Colon (tissue), 2 donors: Measurements from ENCODE around the gene ABT1.

Experiments used
- FAIRE-seq: peaks from 2 replicates; lab custom pipeline; 2012; peaks lifted over from hg19 to GRCh38; lab: Jason Lieb, UNC
- donor health status: control.
- donor health status: control.

The ABT1 gene

DNA sequence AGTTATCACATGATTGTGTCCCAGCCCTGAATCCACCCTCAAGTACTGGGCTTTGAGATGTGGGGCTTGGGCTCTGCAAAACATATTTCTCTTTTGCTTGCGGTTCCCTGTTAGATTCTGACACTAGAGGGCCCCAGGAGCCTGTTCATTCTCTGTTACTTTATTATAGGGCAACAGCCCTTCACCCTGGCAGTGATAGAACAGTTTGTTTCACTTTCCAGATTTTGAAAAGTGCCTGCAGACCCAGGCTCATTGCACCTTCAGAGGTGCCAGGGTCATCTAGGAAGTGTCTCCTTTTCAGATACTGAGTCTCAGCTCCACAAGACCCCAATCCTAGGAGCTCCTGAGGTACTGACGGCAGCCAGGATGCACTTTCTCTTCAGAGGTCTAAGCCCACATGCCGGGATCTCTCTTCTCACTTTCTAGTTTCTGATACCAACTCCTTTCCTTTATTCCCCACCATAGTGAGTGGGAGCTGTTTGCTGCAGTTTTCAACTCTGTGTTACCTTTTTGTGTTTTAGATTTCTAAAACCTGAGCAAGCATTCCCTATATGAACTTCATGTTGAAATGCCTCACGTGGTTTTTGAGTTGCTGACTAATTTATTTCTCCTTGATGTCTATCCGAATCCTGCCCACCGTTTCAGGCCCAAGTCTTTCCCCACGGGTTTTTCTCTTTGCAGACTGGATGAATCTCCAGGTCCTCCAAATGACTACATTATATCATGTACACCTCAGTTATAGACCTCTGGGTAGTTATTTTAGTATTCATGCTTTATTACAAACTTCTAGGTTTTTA, 10.9 kb downstream of the ABT1 start:
- FAIRE-seq = no peak

GRCh38 chr6:26609463-26609862, 12.7 kb downstream of the ABT1 start:
- no peak for FAIRE-seq

DNA sequence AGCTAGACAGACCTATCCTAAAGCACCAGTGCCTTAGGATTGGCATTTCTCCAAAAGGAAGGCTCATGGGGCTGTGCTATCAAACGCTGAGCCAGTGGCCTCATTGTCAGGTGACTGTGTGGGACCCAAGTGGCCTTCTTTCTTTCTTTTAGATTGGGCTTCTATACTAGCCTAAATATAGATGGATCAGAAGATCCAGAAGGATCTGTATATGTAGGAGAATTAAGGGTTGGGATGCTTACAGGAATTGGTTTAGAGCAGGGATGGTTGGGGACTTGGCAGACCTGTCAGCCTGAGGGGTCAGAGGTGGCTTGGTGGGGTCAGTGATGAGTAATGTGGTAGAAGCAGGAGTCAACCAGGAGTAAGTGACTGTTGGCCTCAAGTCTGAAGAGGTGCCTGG, 14.8 kb downstream of the ABT1 start:
- FAIRE-seq = no peak

DNA sequence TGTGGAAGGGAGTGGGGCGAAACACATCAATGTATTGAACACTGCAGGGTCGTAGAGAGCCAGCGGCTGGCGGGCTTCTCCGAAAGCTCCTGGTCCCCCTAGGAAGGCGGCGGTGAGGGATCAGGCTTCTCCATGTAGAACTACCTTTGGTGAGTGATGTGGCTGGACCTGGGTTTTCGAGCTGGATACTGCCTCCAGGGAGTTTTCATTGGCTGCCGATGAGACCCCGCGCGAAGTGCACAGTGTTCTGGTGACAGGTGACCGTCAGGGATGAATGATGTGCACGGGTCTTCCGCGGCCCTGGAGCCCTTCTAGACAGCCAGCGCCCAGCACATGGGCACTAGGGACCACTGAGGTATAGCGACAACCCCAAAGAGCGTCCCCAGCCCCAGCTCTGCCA, 16.4 kb downstream of the ABT1 start:
- no peak for FAIRE-seq

GRCh38 chr6:26613689-26614683, 17.2 kb downstream of the ABT1 start:
- no peak for FAIRE-seq

- no peak for FAIRE-seq
Observed at GRCh38 chr6:26623339-26623859, 26.6 kb downstream of the ABT1 start.

DNA sequence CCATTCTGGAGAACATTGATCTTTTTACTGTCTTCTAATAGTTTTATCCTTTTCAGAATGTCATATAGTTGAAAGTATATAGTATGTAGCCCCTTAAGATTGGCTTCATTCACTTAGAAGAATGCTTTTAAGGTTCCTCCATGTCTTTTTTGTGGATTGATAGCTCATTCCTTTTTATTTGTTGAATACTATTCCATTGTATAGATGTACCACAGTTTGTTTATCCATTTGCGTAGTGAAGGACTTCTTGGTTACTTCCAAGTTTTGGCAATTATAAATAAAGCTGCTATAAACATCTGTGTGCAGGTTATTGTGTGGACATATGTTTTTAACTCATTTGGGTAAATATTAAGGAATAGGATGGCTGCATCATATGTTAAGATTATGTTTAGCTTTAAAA, 27.8 kb downstream of the ABT1 start:
- no peak for FAIRE-seq

DNA sequence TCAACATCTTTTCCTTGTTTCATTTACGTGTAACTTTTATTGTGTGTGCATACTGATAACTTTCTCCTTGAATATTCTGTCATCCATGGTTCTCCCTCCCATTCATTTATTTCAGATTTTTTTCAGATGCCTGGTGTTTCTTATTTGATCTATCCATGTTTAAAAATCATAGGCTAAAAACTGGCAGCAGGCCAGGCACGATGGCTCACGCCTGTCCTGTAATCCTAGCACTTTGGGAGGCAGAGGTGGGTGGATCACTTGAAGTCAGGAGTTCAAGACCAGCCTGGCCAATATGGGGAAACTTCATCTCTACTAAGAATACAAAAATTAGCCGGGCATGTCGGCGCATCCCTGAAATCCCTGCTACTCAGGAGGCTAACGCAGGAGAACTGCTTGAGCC, 31.1 kb downstream of the ABT1 start:
- no peak for FAIRE-seq

DNA sequence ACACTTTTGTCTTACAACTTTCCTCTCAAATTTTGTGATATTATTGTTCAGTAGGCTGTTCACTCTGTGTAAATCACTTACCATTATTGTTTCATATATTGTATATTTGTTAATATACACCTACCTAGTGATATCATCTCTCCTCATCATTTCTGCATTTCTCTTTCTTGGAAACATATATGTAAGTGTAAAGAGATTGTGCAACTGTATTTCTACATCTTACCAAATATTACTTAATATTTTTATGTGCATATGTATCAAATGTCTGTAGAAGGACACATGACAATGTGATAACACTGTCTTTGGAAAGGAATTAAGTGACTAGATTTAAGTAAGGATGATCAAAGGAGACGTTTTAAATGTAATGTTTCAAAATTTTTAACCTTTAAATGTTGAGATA, 32.6 kb downstream of the ABT1 start:
- no peak for FAIRE-seq

DNA sequence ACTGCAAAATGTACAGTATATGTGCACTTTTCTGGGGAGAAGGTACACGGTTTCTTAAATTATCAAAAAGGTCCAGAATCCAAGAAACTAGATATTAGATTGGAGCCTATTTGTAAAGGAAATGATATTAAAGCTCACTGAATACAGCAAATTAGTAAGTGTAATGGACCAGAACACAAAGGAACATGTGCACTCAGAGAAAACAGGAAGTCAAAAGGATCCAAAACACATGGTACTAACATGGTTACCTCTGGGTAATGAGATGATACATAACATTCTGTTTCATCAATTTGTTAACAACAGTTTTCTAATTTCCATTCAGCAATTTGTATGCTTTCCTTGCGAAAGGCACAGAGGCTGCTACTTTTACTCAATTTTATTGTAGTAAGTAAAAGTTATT, 44.1 kb downstream of the ABT1 start:
- no peak for FAIRE-seq

- no peak for FAIRE-seq
Observed at GRCh38 chr6:26646074-26646473, 49.3 kb downstream of the ABT1 start.
